Neural progenitor cell (in vitro differentiated cells): Measurements from ENCODE around the gene RIN2. TPM values are rescaled to one million over a fixed set of nuclear protein-coding genes. Genes with fewer than 3 reads are reported as not detected.

Experiments
- DNase-seq: peaks from one replicate; pipeline ENCODE4 v3.0.0-alpha.2; 2016; ENCODE audit warnings: low spot score
- H2AFZ ChIP-seq: fragments of 200-600 bp; sonication (generic); replicated peaks from 2 replicates; pipeline ENCODE4 v1.6.1; 2016; ENCODE audit warnings: antibody characterized with exemption
- H3F3A ChIP-seq: fragments of 200-600 bp; sonication (generic); 2 replicates; pipeline ENCODE4 v1.6.1; 2016; ENCODE audit warnings: antibody characterized with exemption, low read depth
- H3K27ac ChIP-seq: fragments of 200-600 bp; sonication (generic); 2 replicates; pipeline ENCODE4 v1.5.1; 2016; ENCODE audit warnings: mild to moderate bottlenecking
- H3K27me3 ChIP-seq: fragments of 200-600 bp; sonication (generic); 2 replicates; pipeline ENCODE4 v1.6.1; 2016; ENCODE audit warnings: mild to moderate bottlenecking, moderate library complexity
- H3K36me3 ChIP-seq: fragments of 200-600 bp; sonication (generic); 2 replicates; pipeline ENCODE4 v1.5.1; 2016
- H3K4me1 ChIP-seq: fragments of 200-600 bp; sonication (generic); 2 replicates; pipeline ENCODE4 v1.6.1; 2016; ENCODE audit warnings: mixed run types
- H3K4me2 ChIP-seq: fragments of 200-600 bp; sonication (generic); 2 replicates; pipeline ENCODE4 v1.6.1; 2016
- H3K4me3 ChIP-seq: fragments of 200-600 bp; sonication (generic); 2 replicates; pipeline ENCODE4 v1.5.1; 2016
- H3K79me2 ChIP-seq: fragments of 200-600 bp; sonication (generic); 2 replicates; pipeline ENCODE4 v1.6.1; 2016; ENCODE audit warnings: low read depth
- H3K9ac ChIP-seq: fragments of 200-600 bp; sonication (generic); 2 replicates; pipeline ENCODE4 v1.6.1; 2016
- H3K9me3 ChIP-seq: fragments of 200-600 bp; sonication (generic); 2 replicates; pipeline ENCODE4 v1.5.1; 2016; ENCODE audit warnings: low read depth
- H4K20me1 ChIP-seq: fragments of 200-600 bp; sonication (generic); 2 replicates; pipeline ENCODE4 v1.6.1; 2016; ENCODE audit warnings: low read depth
- H3K27ac Mint-ChIP-seq: 3 replicates; pipeline ENCODE4 v1.8.0; 2021; ENCODE audit warnings: mixed read lengths
- H3K27me3 Mint-ChIP-seq: 2 replicates; pipeline ENCODE4 v1.8.0; 2022; ENCODE audit warnings: low read depth, mild to moderate bottlenecking, inconsistent platforms, moderate library complexity, mixed read lengths; ENCODE audit not compliant: insufficient read depth
- H3K36me3 Mint-ChIP-seq: 3 replicates; pipeline ENCODE4 v1.8.0; 2021; ENCODE audit warnings: mixed read lengths
- H3K4me1 Mint-ChIP-seq: 3 replicates; pipeline ENCODE4 v1.8.0; 2021; ENCODE audit warnings: mixed read lengths
- H3K4me3 Mint-ChIP-seq: 3 replicates; pipeline ENCODE4 v1.8.0; 2021; ENCODE audit warnings: mild to moderate bottlenecking, moderate library complexity, mixed read lengths
- H3K9me3 Mint-ChIP-seq: 3 replicates; pipeline ENCODE4 v1.8.0; 2020; ENCODE audit warnings: mixed read lengths
- CTCF ChIP-seq: fragments of 200-600 bp; sonication (generic); IDR thresholded peaks from 2 replicates; pipeline ENCODE4 v1.5.1; 2017; ENCODE audit warnings: antibody characterized with exemption, mild to moderate bottlenecking
- EZH2 ChIP-seq: fragments of 200-600 bp; sonication (generic); IDR thresholded peaks from 2 replicates; pipeline ENCODE4 v1.6.1; 2017; ENCODE audit warnings: antibody characterized with exemption, mild to moderate bottlenecking, moderate library complexity
- EZH2phosphoT487 ChIP-seq: fragments of 200-600 bp; sonication (generic); IDR thresholded peaks from 2 replicates; pipeline ENCODE4 v1.6.1; 2017; ENCODE audit warnings: antibody characterized with exemption
- total RNA-seq: library from RNA; depleted of rRNA; stranded (reverse); fragments of >200 nt; gene quantifications from 2 replicates; pipeline ENCODE4 v1.2.3, GENCODE V29; 2015; ENCODE audit warnings: low replicate concordance

RIN2 gene
- total RNA-seq, 1 donor from 2014 or later: 7.2 TPM

DNA sequence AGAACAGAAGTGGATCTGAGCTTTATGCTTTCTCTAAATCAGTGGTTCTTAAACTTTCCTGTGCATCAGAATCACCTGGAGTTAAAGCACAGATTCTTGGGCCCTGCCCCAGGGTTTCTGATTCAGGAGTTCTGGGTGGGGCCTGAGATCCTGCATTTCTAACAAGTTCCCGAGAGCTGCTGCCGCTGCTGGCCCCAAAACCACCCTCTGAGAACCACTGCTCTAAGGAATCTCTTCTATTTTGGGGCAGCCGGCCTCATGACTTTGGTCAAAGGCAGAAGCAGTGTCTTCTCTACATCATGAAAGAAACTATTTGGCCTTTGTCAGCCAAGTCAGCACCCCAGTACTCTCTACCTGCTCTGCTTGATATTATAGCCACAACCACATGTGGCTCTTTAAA, 42.1 kb upstream of the RIN2 start:
- TF ChIP-seq EZH2: no peak
- no peak for TF ChIP-seq EZH2phosphoT487
- TF ChIP-seq CTCF: no peak
- Mint-ChIP-seq H3K27ac (no peak overlapping the region), H3K27me3 (peaks cover 4% of the 10 kb centered on the region), H3K4me3 (no peak overlapping the region), H3K36me3 (no peaks in the 10 kb centered on the region), H3K4me1 (peaks cover 18% of the 10 kb centered on the region), H3K9me3 (peaks cover 5% of the 10 kb centered on the region)
- no peak overlapping the region for H3K27ac ChIP-seq
- H3K4me3 ChIP-seq: no peak overlapping the region
- H3K27me3 ChIP-seq: no peaks in the 10 kb centered on the region
- no peaks in the 10 kb centered on the region for H3K79me2 ChIP-seq
- H2AFZ ChIP-seq: no peak overlapping the region
- no peaks in the 10 kb centered on the region for H3K4me1 ChIP-seq
- no peak overlapping the region for H3K4me2 ChIP-seq
- no peaks in the 10 kb centered on the region for H4K20me1 ChIP-seq
- no peaks in the 10 kb centered on the region for H3K36me3 ChIP-seq
- H3K9me3 ChIP-seq: no peaks in the 10 kb centered on the region
- H3K9ac ChIP-seq: no peak overlapping the region
- no peaks in the 10 kb centered on the region for H3F3A ChIP-seq
- no peak for DNase-seq

DNA sequence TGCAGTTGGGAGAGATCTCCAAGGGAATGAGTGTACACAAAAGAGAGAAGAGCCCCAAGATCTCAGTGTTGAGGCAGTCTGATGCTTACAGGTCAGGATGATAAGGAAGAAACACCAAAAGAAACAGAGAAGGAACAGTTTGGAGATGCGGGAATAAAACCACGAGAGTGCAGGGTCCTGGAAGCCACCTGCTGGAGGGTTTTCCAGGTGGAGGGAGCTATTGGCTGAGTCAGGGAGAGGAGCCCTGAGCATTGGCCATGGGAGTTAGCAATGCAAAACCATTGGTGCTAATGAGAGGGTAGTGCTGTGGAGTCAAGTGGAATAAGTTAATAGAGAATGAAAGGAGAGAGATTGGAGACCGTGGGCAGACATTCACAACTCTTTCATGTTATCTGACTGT, 39.2 kb upstream of the RIN2 start:
- Histone ChIP-seq H3K4me2 (no peak overlapping the region), H2AFZ (no peak overlapping the region), H3K79me2 (no peaks in the 10 kb centered on the region), H3K9ac (no peak overlapping the region), H3K27me3 (no peaks in the 10 kb centered on the region), H3K4me3 (no peak overlapping the region), H3K36me3 (no peaks in the 10 kb centered on the region), H4K20me1 (no peaks in the 10 kb centered on the region), H3K9me3 (no peaks in the 10 kb centered on the region), H3F3A (no peaks in the 10 kb centered on the region), H3K4me1 (no peaks in the 10 kb centered on the region), H3K27ac (no peak overlapping the region)
- no peak for DNase-seq
- Mint-ChIP-seq H3K9me3 (peaks cover 5% of the 10 kb centered on the region), H3K27me3 (peaks cover 2% of the 10 kb centered on the region), H3K27ac (no peak overlapping the region), H3K4me1 (peaks cover 9% of the 10 kb centered on the region), H3K4me3 (no peak overlapping the region), H3K36me3 (no peaks in the 10 kb centered on the region)
- no peak for TF ChIP-seq EZH2phosphoT487
- no peak for TF ChIP-seq EZH2
- no peak for TF ChIP-seq CTCF

GRCh38 chr20:19720991-19721390, 37.1 kb upstream of the RIN2 start:
- no peaks in the 10 kb centered on the region for H3K27me3 ChIP-seq
- no peak overlapping the region for H3K27ac ChIP-seq
- no peak overlapping the region for H3K4me2 ChIP-seq
- no peak overlapping the region for H3K9ac ChIP-seq
- H3K4me3 ChIP-seq: no peak overlapping the region
- peaks cover 3% of the 10 kb centered on the region for H3K4me1 Mint-ChIP-seq
- no peaks in the 10 kb centered on the region for H3K27me3 Mint-ChIP-seq
- no peaks in the 10 kb centered on the region for H3K9me3 Mint-ChIP-seq
- no peaks in the 10 kb centered on the region for H4K20me1 ChIP-seq
- no peaks in the 10 kb centered on the region for H3K36me3 Mint-ChIP-seq
- no peak for TF ChIP-seq CTCF
- no peak for TF ChIP-seq EZH2
- no peak for TF ChIP-seq EZH2phosphoT487
- no peaks in the 10 kb centered on the region for H3K36me3 ChIP-seq
- H3K27ac Mint-ChIP-seq: no peak overlapping the region
- no peak overlapping the region for H3K4me3 Mint-ChIP-seq
- no peak for DNase-seq
- no peaks in the 10 kb centered on the region for H3F3A ChIP-seq
- H3K4me1 ChIP-seq: no peaks in the 10 kb centered on the region
- no peaks in the 10 kb centered on the region for H3K79me2 ChIP-seq
- H2AFZ ChIP-seq: no peak overlapping the region
- H3K9me3 ChIP-seq: no peaks in the 10 kb centered on the region

- TF ChIP-seq CTCF: no peak
- no peak for TF ChIP-seq EZH2phosphoT487
- no peak for TF ChIP-seq EZH2
- no peaks in the 10 kb centered on the region for H3K9me3 Mint-ChIP-seq
- Histone ChIP-seq H4K20me1 (no peaks in the 10 kb centered on the region), H3K4me1 (no peaks in the 10 kb centered on the region), H3F3A (no peaks in the 10 kb centered on the region), H2AFZ (no peak overlapping the region), H3K4me2 (no peak overlapping the region), H3K36me3 (no peaks in the 10 kb centered on the region), H3K27ac (no peak overlapping the region), H3K9ac (no peak overlapping the region), H3K4me3 (no peak overlapping the region), H3K9me3 (no peaks in the 10 kb centered on the region), H3K79me2 (no peaks in the 10 kb centered on the region), H3K27me3 (no peaks in the 10 kb centered on the region)
- no peaks in the 10 kb centered on the region for H3K27me3 Mint-ChIP-seq
- H3K36me3 Mint-ChIP-seq: no peaks in the 10 kb centered on the region
- no peak for DNase-seq
- H3K4me1 Mint-ChIP-seq: peaks cover 3% of the 10 kb centered on the region
- H3K27ac Mint-ChIP-seq: no peak overlapping the region
- no peak overlapping the region for H3K4me3 Mint-ChIP-seq
These were observed 35.0 kb upstream of the RIN2 start for GRCh38 chr20:19723051-19723450.
